GM10847 (cell line): Measurements from ENCODE around the gene RAPGEF3.

Experiments used
- POLR2A ChIP-seq: IDR thresholded peaks from 2 replicates; pipeline ENCODE4 v1.6.1; 2011; ENCODE audit not compliant: insufficient read length; ENCODE audit errors: extremely low read depth

The RAPGEF3 gene

DNA sequence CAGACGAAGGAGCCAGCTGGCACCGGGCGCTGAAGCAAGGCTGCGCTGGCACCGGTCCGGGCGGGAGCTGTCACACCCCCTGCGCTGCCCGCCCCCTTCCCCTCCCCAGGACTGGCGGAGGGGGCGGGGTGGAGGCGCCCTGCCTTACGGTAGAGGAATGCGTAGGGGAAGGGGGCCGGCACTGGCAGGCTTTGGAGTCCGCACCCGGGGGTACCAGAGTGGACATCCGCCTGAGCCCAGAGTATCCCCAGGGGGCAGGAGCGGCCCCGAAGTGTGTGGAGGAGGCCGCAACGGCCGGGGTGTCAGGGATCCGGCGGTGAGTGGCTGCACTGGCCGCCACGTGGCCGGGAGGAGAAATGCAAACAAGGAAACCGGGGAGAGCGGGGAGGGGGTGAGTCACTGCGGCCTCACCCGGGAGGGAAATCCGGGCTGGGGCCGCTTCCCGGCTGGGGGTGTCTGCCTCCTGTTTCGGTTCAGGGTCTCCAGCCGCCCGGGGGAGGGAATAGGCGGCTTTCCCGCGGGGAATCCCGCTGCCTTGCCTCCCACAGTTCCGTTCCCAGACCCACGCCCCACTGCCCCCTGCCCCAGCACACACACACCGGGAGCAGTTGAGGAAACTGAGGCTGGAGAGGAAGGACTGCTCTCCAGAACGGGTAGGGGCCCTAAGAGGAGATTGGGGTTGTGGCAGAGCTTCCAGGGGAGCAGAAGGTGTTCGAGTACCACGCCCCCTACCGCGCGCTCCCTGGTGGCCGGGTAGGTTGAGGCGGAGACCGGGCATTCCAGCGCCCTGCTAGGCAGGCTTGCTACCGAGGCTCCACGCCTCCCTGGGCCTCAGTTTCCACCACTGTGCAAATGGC, at the start of gene RAPGEF3:
RAPGEF3 (minus strand) TSS at position 47 of the 857 bp plus-strand sequence. CDS start 324 bp downstream, outside the sequence.
- TF ChIP-seq POLR2A, result no peak

DNA sequence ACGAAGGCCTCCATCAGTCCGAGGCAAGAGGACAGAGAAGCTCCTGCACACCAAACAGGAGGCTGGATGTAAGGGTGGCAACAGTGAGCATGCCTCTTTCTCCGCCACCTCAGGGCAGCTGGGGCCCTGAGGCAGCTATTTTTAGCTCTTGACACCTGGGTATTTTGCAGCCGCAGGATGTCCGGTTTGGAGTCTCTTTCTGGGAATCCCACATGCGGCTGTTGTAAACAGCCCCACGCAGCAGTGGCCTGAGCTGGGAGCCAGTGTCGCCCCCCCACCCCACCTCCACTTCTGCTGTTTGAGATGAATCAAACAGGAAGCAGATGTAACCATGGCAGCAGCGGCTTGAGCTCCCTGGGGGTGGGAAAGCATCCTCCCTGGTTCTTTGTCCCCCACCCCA, 49.4 kb upstream of the RAPGEF3 start:
- TF ChIP-seq POLR2A, result no peak

- no peak for TF ChIP-seq POLR2A
Observed at GRCh38 chr12:47807338-47807737, 48.7 kb upstream of the RAPGEF3 start.

- no peak for TF ChIP-seq POLR2A
Observed at GRCh38 chr12:47805417-47805816, 46.7 kb upstream of the RAPGEF3 start.

DNA sequence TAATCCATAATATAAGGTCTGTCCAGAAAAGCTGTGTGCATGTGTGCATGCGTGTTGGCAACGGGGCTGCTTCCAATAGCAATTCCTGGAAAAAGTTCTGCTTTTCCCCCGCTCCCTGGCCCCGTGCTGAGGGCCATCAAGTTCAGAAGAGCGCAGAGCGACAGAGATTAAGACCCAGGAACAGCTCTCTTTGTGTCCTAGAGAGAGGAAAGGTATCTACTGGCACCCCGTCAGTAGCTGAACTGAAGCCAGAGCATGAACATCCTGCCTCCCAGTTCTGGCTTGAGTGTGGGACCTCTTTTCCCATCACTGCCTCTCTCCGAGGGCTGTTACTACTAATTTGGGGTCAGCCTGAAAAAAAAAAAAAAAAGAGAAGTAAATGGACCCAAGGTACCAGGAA, 45.5 kb upstream of the RAPGEF3 start:
- TF ChIP-seq POLR2A, result no peak

- no peak for TF ChIP-seq POLR2A
Observed at GRCh38 chr12:47803191-47803875, 44.7 kb upstream of the RAPGEF3 start.

DNA sequence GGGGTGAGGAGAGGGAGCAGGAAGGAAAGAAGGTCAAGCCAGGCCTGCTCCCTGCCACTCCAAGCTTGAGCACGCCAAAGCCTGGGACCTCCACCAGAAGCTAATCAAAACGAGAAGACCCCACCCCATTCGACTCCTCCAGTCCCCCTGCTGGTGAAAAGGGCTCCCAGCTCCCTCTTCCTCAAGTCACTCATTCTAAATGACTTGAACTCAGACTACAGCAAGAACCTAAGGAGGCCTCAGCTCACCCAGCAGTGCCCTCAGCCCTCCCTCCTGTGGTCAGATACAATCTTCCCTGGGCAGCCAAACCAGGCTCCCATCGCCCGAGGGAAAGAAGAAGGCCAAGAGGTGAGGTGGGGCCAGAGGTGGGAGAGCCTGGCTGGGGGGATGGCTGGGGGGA, 43.6 kb upstream of the RAPGEF3 start:
- no peak for TF ChIP-seq POLR2A

GRCh38 chr12:47801904-47802246, 43.2 kb upstream of the RAPGEF3 start:
- no peak for TF ChIP-seq POLR2A

DNA sequence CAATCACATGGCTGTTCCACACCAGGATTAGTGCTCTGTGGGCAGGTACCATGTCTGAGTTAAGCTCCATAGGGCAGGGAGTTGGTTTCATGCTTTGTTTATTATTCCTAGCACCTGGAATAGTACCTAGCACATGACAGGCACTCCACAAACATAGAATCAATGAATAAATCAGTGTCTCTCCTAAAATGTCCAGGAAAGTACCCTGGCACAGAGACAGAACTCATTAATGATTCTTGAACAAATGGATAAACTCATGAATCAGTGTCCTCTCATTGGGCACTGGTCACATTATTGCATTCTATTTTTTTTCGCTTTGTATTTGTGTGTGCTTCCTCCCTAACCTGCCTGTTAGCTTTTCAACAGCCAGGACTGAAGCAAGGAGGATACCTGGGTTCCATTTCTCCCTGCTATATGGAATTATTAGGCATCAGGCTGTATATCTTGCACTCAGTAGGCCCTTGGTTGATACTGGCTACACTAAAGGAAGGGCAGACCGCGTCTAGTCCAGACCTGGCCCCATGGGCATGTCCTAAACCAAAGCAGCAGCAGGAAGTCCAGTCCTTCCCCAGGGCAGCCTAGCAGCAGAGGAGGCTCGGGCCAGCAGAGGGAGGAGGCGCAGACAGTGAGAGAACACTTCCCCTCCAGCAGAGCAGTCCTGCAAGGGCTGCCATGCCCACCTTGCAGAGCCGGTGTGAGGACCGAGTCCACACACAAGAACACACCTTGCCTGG, 42.7 kb upstream of the RAPGEF3 start:
- TF ChIP-seq POLR2A, result no peak

- no peak for TF ChIP-seq POLR2A
Observed at GRCh38 chr12:47800582-47800981, 41.9 kb upstream of the RAPGEF3 start.

- no peak for TF ChIP-seq POLR2A
Observed at GRCh38 chr12:47799357-47799955, 40.8 kb upstream of the RAPGEF3 start.

- TF ChIP-seq POLR2A, result no peak
Observed at GRCh38 chr12:47798382-47798948, 39.8 kb upstream of the RAPGEF3 start.

GRCh38 chr12:47797441-47797840, 38.8 kb upstream of the RAPGEF3 start:
- no peak for TF ChIP-seq POLR2A

GRCh38 chr12:47795814-47796411, 37.2 kb upstream of the RAPGEF3 start:
- no peak for TF ChIP-seq POLR2A
